H9 (cell line): ENCODE measurements around the gene METRN. TPM values are rescaled to one million over a fixed set of nuclear protein-coding genes. Genes with fewer than 3 reads are reported as not detected.

Experiments
- DNase-seq: peaks from one replicate; pipeline ENCODE4 v3.0.0-alpha.2; 2017
- H2AFZ ChIP-seq: one replicate; pipeline ENCODE4 v1.6.1; 2013; ENCODE audit warnings: mild to moderate bottlenecking, low read length, control low read depth, moderate library complexity
- H2AK5ac ChIP-seq: 2 replicates; pipeline ENCODE4 v1.6.1; 2013; ENCODE audit warnings: low read length, control low read depth, mixed read lengths; ENCODE audit not compliant: insufficient read length
- H2BK120ac ChIP-seq: one replicate; pipeline ENCODE4 v1.6.1; 2013; ENCODE audit warnings: low read depth, mild to moderate bottlenecking, low read length, control low read depth, inconsistent platforms; ENCODE audit not compliant: poor library complexity, severe bottlenecking
- H2BK12ac ChIP-seq: 2 replicates; pipeline ENCODE4 v1.6.1; 2013; ENCODE audit warnings: low read length, control low read depth, mixed read lengths, low read depth; ENCODE audit not compliant: insufficient read length
- H2BK15ac ChIP-seq: 2 replicates; pipeline ENCODE4 v1.6.1; 2013; ENCODE audit warnings: low read depth, low read length, control low read depth
- H2BK20ac ChIP-seq: one replicate; pipeline ENCODE4 v1.6.1; 2013; ENCODE audit warnings: low read depth, mild to moderate bottlenecking, low read length, control low read depth, inconsistent platforms; ENCODE audit not compliant: poor library complexity, severe bottlenecking
- H2BK5ac ChIP-seq: 2 replicates; pipeline ENCODE4 v1.6.1; 2013; ENCODE audit warnings: low read length, control low read depth, mixed read lengths; ENCODE audit not compliant: insufficient read length
- H3K14ac ChIP-seq: 2 replicates; pipeline ENCODE4 v1.6.1; 2013; ENCODE audit warnings: low read length, control low read depth; ENCODE audit not compliant: insufficient read depth
- H3K18ac ChIP-seq: 2 replicates; pipeline ENCODE4 v1.6.1; 2013; ENCODE audit warnings: low read depth, mild to moderate bottlenecking, mixed read lengths, low read length, control low read depth; ENCODE audit not compliant: insufficient read length
- H3K23ac ChIP-seq: 2 replicates; pipeline ENCODE4 v1.6.1; 2013; ENCODE audit warnings: low read length, control low read depth, mixed read lengths, low read depth; ENCODE audit not compliant: insufficient read length
- H3K23me2 ChIP-seq: 2 replicates; pipeline ENCODE4 v1.6.1; 2013; ENCODE audit warnings: low read depth, mild to moderate bottlenecking, mixed read lengths, low read length, control low read depth; ENCODE audit not compliant: insufficient read length, poor library complexity, severe bottlenecking
- H3K27ac ChIP-seq: 2 replicates; pipeline ENCODE4 v1.5.1; 2013; ENCODE audit warnings: low read length, control low read depth, mixed read lengths, low read depth; ENCODE audit not compliant: insufficient read length
- H3K27me3 ChIP-seq: 2 replicates; pipeline ENCODE4 v1.6.1; 2013; ENCODE audit warnings: low read length, control low read depth, inconsistent platforms; ENCODE audit not compliant: insufficient read depth
- H3K4ac ChIP-seq: 2 replicates; pipeline ENCODE4 v1.6.1; 2013; ENCODE audit warnings: low read depth, mild to moderate bottlenecking, control low read depth, inconsistent platforms, low read length, moderate library complexity
- H3K4me1 ChIP-seq: 2 replicates; pipeline ENCODE4 v1.6.1; 2013; ENCODE audit warnings: low read length, control low read depth, inconsistent platforms; ENCODE audit not compliant: insufficient read depth
- H3K4me2 ChIP-seq: 2 replicates; pipeline ENCODE4 v1.6.1; 2013; ENCODE audit warnings: low read length, control low read depth, mixed read lengths; ENCODE audit not compliant: insufficient read length, insufficient read depth
- H3K56ac ChIP-seq: 2 replicates; pipeline ENCODE4 v1.6.1; 2013; ENCODE audit warnings: low read depth, mild to moderate bottlenecking, mixed read lengths, low read length, control low read depth; ENCODE audit not compliant: insufficient read length
- H3K79me1 ChIP-seq: 2 replicates; pipeline ENCODE4 v1.6.1; 2013; ENCODE audit warnings: low read depth, mild to moderate bottlenecking, moderate library complexity, low read length, control low read depth, inconsistent platforms; ENCODE audit not compliant: insufficient read depth, poor library complexity, severe bottlenecking
- H3K79me2 ChIP-seq: 2 replicates; pipeline ENCODE4 v1.6.1; 2013; ENCODE audit warnings: low read length, control low read depth, inconsistent platforms; ENCODE audit not compliant: insufficient read depth
- H3K9ac ChIP-seq: 2 replicates; pipeline ENCODE4 v1.6.1; 2013; ENCODE audit warnings: low read length, control low read depth, mixed read lengths; ENCODE audit not compliant: insufficient read length; ENCODE audit errors: extremely low read depth
- H3K9me3 ChIP-seq: one replicate; pipeline ENCODE4 v1.6.1; 2013; ENCODE audit warnings: low read depth, low read length, inconsistent platforms; ENCODE audit not compliant: control insufficient read depth
- H3T11ph ChIP-seq: one replicate; pipeline ENCODE4 v1.6.1; 2013; ENCODE audit warnings: mild to moderate bottlenecking, low read length, control low read depth, inconsistent platforms
- H4K20me1 ChIP-seq: one replicate; pipeline ENCODE4 v1.6.1; 2013; ENCODE audit not compliant: control insufficient read depth, insufficient read length, insufficient read depth
- H4K5ac ChIP-seq: 2 replicates; pipeline ENCODE4 v1.6.1; 2013; ENCODE audit warnings: low read depth, mild to moderate bottlenecking, mixed read lengths, low read length, control low read depth; ENCODE audit not compliant: insufficient read length
- H4K8ac ChIP-seq: replicated peaks from 2 replicates; pipeline ENCODE4 v1.6.1; 2013; ENCODE audit warnings: low read length, control low read depth, mixed read lengths, low read depth; ENCODE audit not compliant: insufficient read length
- H4K91ac ChIP-seq: 2 replicates; pipeline ENCODE4 v1.6.1; 2013; ENCODE audit warnings: low read depth, mild to moderate bottlenecking, moderate library complexity, mixed read lengths, low read length, control low read depth; ENCODE audit not compliant: insufficient read length
- H3K27ac Mint-ChIP-seq, 3 experiments: 2 replicates in 2 of 3; 3 replicates in 1 of 3; pipeline ENCODE4 v1.8.0; 2020 to 2021; ENCODE audit warnings: mixed read lengths in 3 of 3, mild to moderate bottlenecking in 1 of 3, moderate library complexity in 1 of 3
- H3K27me3 Mint-ChIP-seq: 2 replicates; pipeline ENCODE4 v1.8.0; 2021; ENCODE audit warnings: low read depth, mild to moderate bottlenecking, moderate library complexity, mixed read lengths
- H3K36me3 Mint-ChIP-seq, 3 experiments: 2 replicates in 2 of 3; 3 replicates in 1 of 3; pipeline ENCODE4 v1.8.0; 2020 to 2021; ENCODE audit warnings: low read depth in 3 of 3, mixed read lengths in 3 of 3; ENCODE audit not compliant: insufficient read depth in 1 of 3
- H3K4me1 Mint-ChIP-seq, 2 experiments: 2 replicates each; pipeline ENCODE4 v1.8.0; 2020; ENCODE audit warnings: mixed read lengths in 2 of 2
- H3K4me3 Mint-ChIP-seq, 2 experiments: 2 replicates in 1 of 2; 3 replicates in 1 of 2; pipeline ENCODE4 v1.8.0; 2020 to 2021; ENCODE audit warnings: mild to moderate bottlenecking in 2 of 2, mixed read lengths in 2 of 2, moderate library complexity in 1 of 2
- H3K9me3 Mint-ChIP-seq, 2 experiments: 2 replicates in 1 of 2; 3 replicates in 1 of 2; pipeline ENCODE4 v1.8.0; 2020; ENCODE audit warnings: mild to moderate bottlenecking in 2 of 2, mixed read lengths in 2 of 2, moderate library complexity in 1 of 2
- CTCF ChIP-seq: fragments of 200-600 bp; sonication (generic); conservative IDR thresholded peaks from 3 replicates; pipeline ENCODE4 v1.8.0; 2021; ENCODE audit warnings: antibody characterized with exemption, mild to moderate bottlenecking
- WGBS: extraction: QIAGEN DNeasy Blood & Tissue Kit; methylation state at CpG from one replicate; pipeline ENCODE4 v1.1.7; 2013; ENCODE audit warnings: missing lambda C conversion rate, low lambda C conversion rate, mixed read lengths; ENCODE audit not compliant: insufficient read length; ENCODE audit errors: extremely low coverage; 5-methylcytosine and 5-hydroxymethylcytosine counted together
- total RNA-seq: library from RNA; stranded (reverse); gene quantifications from 2 replicates; pipeline ENCODE4 v1.2.1, GENCODE V29; 2021

METRN gene
- total RNA-seq, 1 experiment from 2014 or later, result 26.2 TPM

- no peak overlapping the region for H3K27ac Mint-ChIP-seq
- Histone ChIP-seq H3K79me2 (no peaks in the 10 kb centered on the region), H3K9ac (no peak overlapping the region), H2BK20ac (no peak overlapping the region), H3K56ac (no peak overlapping the region), H3K27me3 (no peaks in the 10 kb centered on the region), H3K14ac (no peak overlapping the region), H3K18ac (no peak overlapping the region), H4K5ac (no peak overlapping the region), H4K8ac (no peak overlapping the region), H4K20me1 (no peaks in the 10 kb centered on the region), H3K79me1 (no peaks in the 10 kb centered on the region), H2BK5ac (no peak overlapping the region), H3T11ph (no peak overlapping the region), H4K91ac (no peak overlapping the region), H2BK12ac (no peak overlapping the region), H3K27ac (no peak overlapping the region), H3K23ac (no peak overlapping the region), H3K9me3 (no peaks in the 10 kb centered on the region), H3K4me1 (no peaks in the 10 kb centered on the region), H2AFZ (no peak overlapping the region), H2BK120ac (no peak overlapping the region), H3K23me2 (peaks cover 11% of the 10 kb centered on the region), H2AK5ac (no peak overlapping the region), H2BK15ac (no peak overlapping the region; the same call in 1 of the 2 replicates), H3K4ac (no peak overlapping the region), H3K4me2 (no peak overlapping the region)
- TF ChIP-seq CTCF, result no peak
- no peak for DNase-seq
- no CpG with 5 or more reads among the region's 37 CpGs for WGBS
- peaks cover 12% of the 10 kb centered on the region for H3K27me3 Mint-ChIP-seq
- no peaks in the 10 kb centered on the region for H3K9me3 Mint-ChIP-seq
- H3K36me3 Mint-ChIP-seq, result peaks cover 0 to 12% (median 4%) of the 10 kb centered on the region in 3 experiments; a peak in 4 of 7 replicates
- no peaks in the 10 kb centered on the region for H3K4me1 Mint-ChIP-seq
- no peak overlapping the region; a peak in 1 of 5 replicates for H3K4me3 Mint-ChIP-seq
Measured at GRCh38 chr16:729768-730665, 15.1 kb downstream of the METRN start.
